Trophoblast cell (in vitro differentiated cells and primary cell): ENCODE data around the gene DUSP28.
A peak's percentile ranks its signal among the peaks of the same experiment; 100 is the strongest.
"Not testable (repeated sequence)": the region's sequence is repeated elsewhere in the genome, so short reads cannot be mapped to it uniquely, and the experiment has no call there.

ENCODE experiments used
- DNase-seq, 2 donors: peaks; one replicate each; pipeline ENCODE4 v3.0.0-alpha.2; 2016
- H2AFZ ChIP-seq: 2 replicates; pipeline ENCODE4 v1.6.1; 2013; ENCODE audit warnings: low read length, moderate library complexity, mild to moderate bottlenecking; ENCODE audit not compliant: insufficient read depth, poor library complexity
- H2AK5ac ChIP-seq: 2 replicates; pipeline ENCODE4 v1.6.1; 2013; ENCODE audit warnings: mild to moderate bottlenecking, low read length
- H2BK120ac ChIP-seq: 2 replicates; pipeline ENCODE4 v1.6.1; 2013; ENCODE audit warnings: low read length, mild to moderate bottlenecking, moderate library complexity; ENCODE audit not compliant: insufficient read depth, poor library complexity
- H2BK12ac ChIP-seq: 2 replicates; pipeline ENCODE4 v1.6.1; 2013; ENCODE audit warnings: mild to moderate bottlenecking, low read length, moderate library complexity
- H2BK5ac ChIP-seq: 2 replicates; pipeline ENCODE4 v1.6.1; 2013; ENCODE audit warnings: low read length, low read depth, moderate library complexity, mild to moderate bottlenecking; ENCODE audit not compliant: poor library complexity
- H3K14ac ChIP-seq: 2 replicates; pipeline ENCODE4 v1.6.1; 2013; ENCODE audit warnings: mild to moderate bottlenecking, low read length
- H3K18ac ChIP-seq: 2 replicates; pipeline ENCODE4 v1.6.1; 2013; ENCODE audit warnings: mild to moderate bottlenecking, low read length
- H3K23ac ChIP-seq: 2 replicates; pipeline ENCODE4 v1.6.1; 2013; ENCODE audit warnings: low read length
- H3K27ac ChIP-seq: 2 replicates; pipeline ENCODE4 v1.5.1; 2013; ENCODE audit warnings: low read depth, mild to moderate bottlenecking, inconsistent platforms, low read length, moderate library complexity
- H3K27me3 ChIP-seq: 2 replicates; pipeline ENCODE4 v1.6.1; 2013; ENCODE audit warnings: inconsistent platforms, mild to moderate bottlenecking, low read length, moderate library complexity; ENCODE audit not compliant: insufficient read depth
- H3K36me3 ChIP-seq, 2 experiments: 1 replicate in 1 of 2; 2 replicates in 1 of 2; pipeline ENCODE4 v1.6.1; 2013; ENCODE audit warnings: low read length in 2 of 2, mild to moderate bottlenecking in 2 of 2, moderate library complexity in 1 of 2; ENCODE audit not compliant: insufficient read depth in 2 of 2, control insufficient read depth in 1 of 2
- H3K4ac ChIP-seq: 2 replicates; pipeline ENCODE4 v1.6.1; 2013; ENCODE audit warnings: low read depth, mild to moderate bottlenecking, low read length, moderate library complexity
- H3K4me1 ChIP-seq, 2 experiments: 1 replicate in 1 of 2; 2 replicates in 1 of 2; pipeline ENCODE4 v1.6.1; 2013; ENCODE audit warnings: low read length in 2 of 2, mild to moderate bottlenecking in 2 of 2, moderate library complexity in 1 of 2; ENCODE audit not compliant: insufficient read depth in 2 of 2, control insufficient read depth in 1 of 2
- H3K4me2 ChIP-seq: 2 replicates; pipeline ENCODE4 v1.6.1; 2013; ENCODE audit warnings: inconsistent platforms, mild to moderate bottlenecking, low read length, moderate library complexity
- H3K4me3 ChIP-seq: 2 replicates; pipeline ENCODE4 v1.5.1; 2013; ENCODE audit warnings: mild to moderate bottlenecking, low read depth, low read length, inconsistent platforms
- H3K79me1 ChIP-seq: one replicate; pipeline ENCODE4 v1.6.1; 2013; ENCODE audit warnings: low read length
- H3K79me2 ChIP-seq: 2 replicates; pipeline ENCODE4 v1.6.1; 2013; ENCODE audit warnings: low read length, mild to moderate bottlenecking; ENCODE audit not compliant: control insufficient read depth, insufficient read depth, poor library complexity
- H3K9ac ChIP-seq: 2 replicates; pipeline ENCODE4 v1.6.1; 2013; ENCODE audit warnings: mild to moderate bottlenecking, low read length
- H3K9me3 ChIP-seq: 2 replicates; pipeline ENCODE4 v1.6.1; 2013; ENCODE audit warnings: low read depth, mild to moderate bottlenecking, control low read depth, inconsistent platforms, low read length; ENCODE audit not compliant: insufficient read depth
- H4K12ac ChIP-seq: 2 replicates; pipeline ENCODE4 v1.6.1; 2013; ENCODE audit warnings: low read depth, mild to moderate bottlenecking, low read length, moderate library complexity
- H4K8ac ChIP-seq: 2 replicates; pipeline ENCODE4 v1.6.1; 2013; ENCODE audit warnings: low read depth, mild to moderate bottlenecking, low read length, moderate library complexity
- H4K91ac ChIP-seq: one replicate; pipeline ENCODE4 v1.6.1; 2013; ENCODE audit warnings: low read depth, mild to moderate bottlenecking, low read length, moderate library complexity
- WGBS: extraction: QIAGEN DNeasy Blood & Tissue Kit; methylation state at CpG from one replicate; pipeline ENCODE4 v1.1.7; 2013; ENCODE audit warnings: missing lambda C conversion rate; ENCODE audit not compliant: insufficient read length, insufficient coverage; ENCODE audit errors: extremely low coverage; 5-methylcytosine and 5-hydroxymethylcytosine counted together

Gene DUSP28

GRCh38 chr2:240521885-240522284 is 38.3 kb upstream of the DUSP28 start:
- DNase-seq, H2BK5ac ChIP-seq, H3K79me1 ChIP-seq, H4K12ac ChIP-seq, H3K4ac ChIP-seq, H3K27ac ChIP-seq, H3K14ac ChIP-seq, H2BK12ac ChIP-seq, H2AK5ac ChIP-seq, H3K27me3 ChIP-seq, H3K9ac ChIP-seq, H4K91ac ChIP-seq, H4K8ac ChIP-seq, H3K18ac ChIP-seq, H3K4me2 ChIP-seq, H3K4me1 ChIP-seq, H3K79me2 ChIP-seq, H3K4me3 ChIP-seq, H3K23ac ChIP-seq, H2BK120ac ChIP-seq, H2AFZ ChIP-seq: not testable (repeated sequence)
- WGBS, result no CpG with 5 or more reads among the region's 5 CpGs
- H3K9me3 ChIP-seq, result peaks cover 59% of the 10 kb centered on the region
- H3K36me3 ChIP-seq, result peaks cover 29 to 32% of the 10 kb centered on the region in 2 experiments

- Histone ChIP-seq H3K4me2 (no peak overlapping the region), H3K9ac (no peak overlapping the region), H3K79me2 (no peaks in the 10 kb centered on the region), H3K4ac (no peak overlapping the region), H3K27ac (no peak overlapping the region), H3K14ac (no peak overlapping the region), H2BK12ac (no peak overlapping the region), H2BK120ac (no peak overlapping the region), H4K12ac (no peak overlapping the region), H3K18ac (no peak overlapping the region), H4K8ac (no peak overlapping the region), H2BK5ac (no peak overlapping the region), H3K4me3 (no peak overlapping the region), H2AFZ (no peak overlapping the region), H3K79me1 (no peaks in the 10 kb centered on the region), H3K4me1 (no peaks in the 10 kb centered on the region), H3K9me3 (peaks cover 59% of the 10 kb centered on the region), H3K36me3 (peaks cover 29 to 32% of the 10 kb centered on the region in 2 experiments), H4K91ac (no peak overlapping the region), H2AK5ac (no peak overlapping the region), H3K23ac (no peak overlapping the region), H3K27me3 (peaks cover 7% of the 10 kb centered on the region)
- no peak for DNase-seq
- WGBS, result no CpG with 5 or more reads among the region's 12 CpGs
These were observed 37.8 kb upstream of the DUSP28 start for GRCh38 chr2:240522406-240522805.

- Histone ChIP-seq H3K4ac (no peak overlapping the region), H3K4me3 (no peak overlapping the region), H4K12ac (no peak overlapping the region), H2BK120ac (no peak overlapping the region), H2BK5ac (no peak overlapping the region), H3K9ac (no peak overlapping the region), H3K4me2 (no peak overlapping the region), H3K36me3 (peaks cover 30 to 33% of the 10 kb centered on the region in 2 experiments), H3K9me3 (peaks cover 63% of the 10 kb centered on the region), H3K79me1 (no peaks in the 10 kb centered on the region), H2AFZ (no peak overlapping the region), H3K4me1 (no peaks in the 10 kb centered on the region), H3K27ac (no peak overlapping the region), H3K27me3 (peaks cover 7% of the 10 kb centered on the region), H3K79me2 (no peaks in the 10 kb centered on the region), H2AK5ac (no peak overlapping the region), H3K14ac (no peak overlapping the region), H4K8ac (no peak overlapping the region), H2BK12ac (no peak overlapping the region), H3K23ac (no peak overlapping the region), H4K91ac (no peak overlapping the region), H3K18ac (no peak overlapping the region)
- WGBS, result no CpG with 5 or more reads among the region's 32 CpGs
- DNase-seq, result no peak
These were observed 36.5 kb upstream of the DUSP28 start for GRCh38 chr2:240523451-240524281.

GRCh38 chr2:240524963-240525718 is 35.0 kb upstream of the DUSP28 start:
- DNase-seq, result no peak
- Histone ChIP-seq H3K4ac (no peak overlapping the region), H3K4me2 (no peak overlapping the region), H3K36me3 (peaks cover 34 to 35% of the 10 kb centered on the region in 2 experiments), H3K9ac (no peak overlapping the region), H3K79me2 (no peaks in the 10 kb centered on the region), H2AK5ac (no peak overlapping the region), H3K27ac (no peak overlapping the region), H3K27me3 (no peaks in the 10 kb centered on the region), H3K23ac (no peak overlapping the region), H2BK12ac (no peak overlapping the region), H2BK5ac (no peak overlapping the region), H3K9me3 (peaks cover 66% of the 10 kb centered on the region), H3K4me3 (peak overlapping the region; percentile 21), H2AFZ (no peak overlapping the region), H3K18ac (no peak overlapping the region), H3K79me1 (no peaks in the 10 kb centered on the region), H4K12ac (no peak overlapping the region), H3K4me1 (no peaks in the 10 kb centered on the region), H4K8ac (no peak overlapping the region), H3K14ac (no peak overlapping the region), H2BK120ac (no peak overlapping the region), H4K91ac (no peak overlapping the region)
- WGBS, result no CpG with 5 or more reads among the region's 8 CpGs
